ENCODE results near the gene KRTAP10-6.
"Not testable (repeated sequence)": the region's sequence is repeated elsewhere in the genome, so short reads cannot be mapped to it uniquely, and the experiment has no call there.

KRTAP10-6 gene

DNA sequence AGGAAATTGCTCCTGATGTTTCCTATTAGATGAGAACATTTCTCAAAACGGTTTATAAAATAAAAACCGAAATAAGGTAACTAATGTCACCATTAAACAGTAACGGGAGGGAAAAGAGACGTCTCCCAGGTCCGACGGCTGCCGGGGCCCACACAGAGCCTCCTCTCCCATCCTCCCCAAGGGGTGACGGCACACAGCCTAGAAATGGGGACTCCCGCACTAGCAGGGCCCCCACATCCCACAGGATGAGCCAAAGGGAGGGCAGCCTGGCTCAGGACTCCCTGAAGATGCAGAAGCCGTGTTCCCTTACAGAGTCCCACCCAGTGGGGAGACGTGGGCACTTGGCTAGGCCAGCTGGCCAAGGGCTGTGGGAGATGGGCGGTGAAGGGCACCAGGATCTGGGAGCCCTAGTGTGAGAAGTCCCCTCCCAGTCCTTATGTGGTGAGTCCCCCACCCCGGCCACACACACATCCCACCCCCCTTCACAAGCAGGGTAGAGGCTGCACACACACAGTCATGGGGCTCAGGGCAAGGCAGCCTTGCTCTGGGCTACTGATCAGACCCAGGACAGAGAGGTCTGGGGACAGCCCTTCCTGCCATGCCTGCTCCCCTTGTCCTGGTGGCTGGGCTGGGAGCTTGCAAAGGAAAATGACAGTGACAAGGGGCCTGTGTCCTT, 37.0 kb downstream of the KRTAP10-6 start:
- no peak for DNase-seq

DNA sequence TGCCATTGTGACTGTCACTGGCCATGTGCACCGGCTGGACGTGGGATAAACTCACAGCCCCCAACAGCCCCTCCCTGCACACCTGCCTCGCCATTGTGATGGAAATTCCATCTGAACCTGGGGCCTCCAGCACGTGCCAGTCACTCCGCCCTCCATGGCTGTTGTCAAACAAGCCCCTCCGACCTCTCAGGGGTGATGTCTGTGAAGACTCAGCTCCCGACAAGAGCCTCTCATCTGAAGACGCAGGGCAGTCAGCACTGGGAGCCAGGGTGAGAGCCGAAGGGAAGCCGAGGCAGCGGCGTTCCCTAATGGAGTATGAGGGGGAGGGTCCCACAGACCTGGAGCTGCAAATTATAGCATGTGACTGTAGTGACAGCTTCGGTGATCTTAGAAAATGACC, 39.6 kb downstream of the KRTAP10-6 start:
- DNase-seq, result no peak

DNA sequence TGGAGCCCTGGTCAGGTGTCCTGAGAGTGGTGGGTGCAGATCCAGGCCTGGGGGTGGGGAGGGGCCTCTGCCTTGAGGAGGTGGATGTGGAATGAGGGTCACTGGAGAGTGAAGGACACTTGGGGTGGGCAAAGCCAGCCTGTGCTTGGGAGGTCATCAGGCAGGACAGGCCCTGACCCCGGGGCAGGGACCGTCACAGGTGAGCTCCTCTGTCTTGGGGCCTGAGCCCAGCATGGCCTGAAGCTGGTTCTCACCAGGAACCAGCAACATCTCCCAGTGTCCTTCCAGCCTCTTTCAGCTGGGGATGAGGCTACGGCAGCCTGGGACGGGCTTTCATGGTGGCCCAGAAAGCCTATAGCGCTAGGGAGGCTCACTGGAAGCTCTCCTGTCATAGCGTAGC, 40.2 kb downstream of the KRTAP10-6 start:
- DNase-seq, result no peak

DNA sequence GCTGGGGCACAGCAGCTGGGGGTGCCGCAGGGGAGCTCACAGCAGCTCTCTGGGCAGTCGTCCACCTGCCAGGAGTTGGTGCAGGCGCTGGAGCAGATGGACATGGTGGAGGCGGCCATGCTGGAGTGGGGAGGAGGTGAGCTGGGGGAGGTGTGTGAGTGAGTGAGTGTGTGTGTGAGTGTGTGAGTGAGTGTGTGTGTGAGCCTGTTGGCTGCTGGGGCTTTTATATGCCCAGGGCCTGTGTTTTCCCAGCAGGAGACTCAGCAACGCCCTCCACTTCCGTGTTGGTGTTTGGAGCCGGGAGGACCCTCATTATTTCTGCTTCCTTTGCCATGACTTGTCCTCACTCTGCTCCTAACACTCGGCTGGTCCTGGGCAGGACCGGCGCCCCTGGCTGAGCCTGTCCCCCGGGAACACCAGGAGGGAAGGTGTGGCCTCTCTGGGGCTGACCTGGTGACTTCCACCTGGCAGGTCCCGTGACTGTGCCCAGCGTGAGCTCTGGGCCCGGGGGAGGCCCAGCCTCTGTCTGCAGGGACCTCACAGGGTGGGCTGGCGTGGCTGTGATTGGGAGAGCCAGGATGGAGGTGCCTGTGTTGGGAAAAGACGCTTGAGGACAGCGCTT, 40.9 kb downstream of the KRTAP10-6 start, which contains the start of gene KRTAP10-2:
TSS of gene KRTAP10-2 (minus strand) at position 166 of the 622 bp plus-strand sequence. CDS start at position 119, 47 bp downstream.
- DNase-seq, result no peak

DNA sequence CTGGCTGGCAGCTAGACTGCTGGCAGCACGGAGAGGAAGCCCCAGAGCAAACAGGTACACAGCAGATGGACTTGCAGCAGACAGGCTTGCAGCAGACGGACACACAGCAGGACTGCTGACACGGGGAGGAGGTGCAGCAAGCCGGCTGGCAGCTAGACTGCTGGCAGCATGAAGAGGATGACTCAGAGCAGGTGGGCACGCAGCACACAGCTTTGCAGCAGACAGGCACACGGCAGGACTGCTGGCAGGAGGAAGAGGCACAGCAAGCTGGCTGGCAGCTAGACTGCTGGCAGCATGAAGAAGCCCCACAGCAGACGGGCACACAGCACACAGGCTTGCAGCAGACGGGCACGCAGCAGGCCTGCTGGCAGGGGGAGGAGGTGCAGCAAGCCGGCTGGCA, 41.5 kb downstream of the KRTAP10-6 start:
- no peak for DNase-seq

DNA sequence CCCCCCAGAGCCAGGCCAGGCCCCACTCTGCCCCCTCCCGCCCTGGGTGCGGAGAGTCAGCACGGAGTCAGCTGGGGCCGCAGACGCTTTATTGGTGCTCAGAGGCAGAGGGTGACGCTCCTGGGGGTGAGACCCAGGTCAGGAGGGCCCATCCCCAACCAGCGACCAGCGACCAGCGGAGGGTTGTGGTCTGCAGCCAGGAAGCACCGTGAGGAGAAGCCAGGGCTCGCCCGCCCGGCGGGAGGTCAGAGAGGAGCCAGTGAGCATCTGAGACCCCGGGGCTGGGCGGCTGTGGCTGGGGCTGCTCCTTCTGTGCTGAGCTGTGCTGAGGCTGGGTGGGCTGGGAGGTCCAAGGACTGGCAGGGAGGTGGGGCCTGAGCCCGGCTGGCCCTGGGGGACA, 42.0 kb downstream of the KRTAP10-6 start:
- not testable (repeated sequence) for DNase-seq

DNA sequence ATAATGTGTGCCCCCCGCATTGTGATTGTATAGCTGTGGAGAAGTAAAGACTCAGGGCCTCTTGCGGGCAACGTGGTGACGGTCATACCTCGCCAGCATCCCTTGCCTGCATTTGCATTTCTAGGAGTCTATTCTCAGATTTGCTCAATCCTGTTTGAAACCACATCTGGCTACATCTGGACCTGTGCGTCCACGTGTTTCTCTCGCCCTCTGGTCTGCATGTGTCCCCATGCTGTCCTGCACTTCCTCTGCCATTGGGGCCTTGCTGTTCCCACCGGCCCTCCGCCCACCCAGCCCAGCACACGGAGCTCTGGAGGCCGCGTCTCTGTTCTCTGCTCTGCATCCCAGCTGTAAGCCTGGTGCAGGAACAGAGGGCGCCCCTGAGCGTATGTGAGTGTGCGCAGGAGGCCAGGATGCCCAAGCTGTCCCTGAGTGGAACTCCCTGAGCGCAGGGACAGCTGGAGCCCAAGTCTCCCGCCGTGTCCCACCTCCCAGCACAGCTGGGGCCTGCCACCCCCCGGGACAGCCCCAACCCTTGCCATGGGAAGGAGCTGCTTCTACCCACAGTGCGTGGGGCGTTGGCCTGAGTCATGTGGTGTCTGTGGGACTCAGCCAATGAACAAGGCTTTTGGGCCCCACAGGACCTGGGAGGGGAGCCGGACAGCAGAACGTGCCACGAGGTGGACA, 42.6 kb downstream of the KRTAP10-6 start:
- no peak for DNase-seq

DNA sequence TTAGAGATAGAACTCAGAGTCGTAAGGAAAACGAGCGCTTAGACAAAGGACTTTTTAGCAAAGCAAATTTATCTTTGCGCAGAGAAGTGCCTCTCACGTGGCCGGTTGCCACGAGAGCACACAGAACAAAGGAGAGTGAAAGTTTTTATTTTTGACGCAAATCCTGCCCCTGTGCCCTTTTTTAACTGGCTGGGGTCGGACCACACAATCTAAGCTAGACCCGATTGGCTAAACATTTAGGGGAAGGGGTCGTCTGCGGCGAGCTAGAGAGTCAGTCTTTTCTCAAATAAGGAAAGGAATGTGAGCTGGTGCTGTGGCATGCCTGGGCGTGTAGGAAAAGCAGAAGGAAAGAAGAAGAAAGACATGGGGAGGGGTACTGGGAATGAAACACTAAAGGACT, 43.4 kb downstream of the KRTAP10-6 start:
- no peak for DNase-seq

DNA sequence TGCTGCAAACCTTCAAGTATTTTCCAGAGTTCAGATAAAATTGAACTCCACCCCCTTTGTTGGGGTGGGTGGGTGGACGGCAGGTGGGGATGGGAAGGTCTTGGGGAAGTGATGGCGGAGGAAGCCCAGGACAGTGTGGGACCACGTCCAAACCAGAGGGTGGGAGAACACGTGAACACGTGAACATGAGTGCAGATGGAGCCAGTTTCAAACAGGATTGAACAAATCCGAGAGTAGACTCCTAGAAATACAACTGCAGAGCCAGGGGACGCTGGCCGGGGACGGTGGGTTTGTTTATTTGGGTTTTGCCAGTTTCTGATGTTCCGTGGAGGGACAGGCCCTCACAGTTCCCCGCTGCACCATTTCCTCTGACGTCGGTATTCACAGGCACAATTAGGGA, 43.9 kb downstream of the KRTAP10-6 start:
- no peak for DNase-seq

DNA sequence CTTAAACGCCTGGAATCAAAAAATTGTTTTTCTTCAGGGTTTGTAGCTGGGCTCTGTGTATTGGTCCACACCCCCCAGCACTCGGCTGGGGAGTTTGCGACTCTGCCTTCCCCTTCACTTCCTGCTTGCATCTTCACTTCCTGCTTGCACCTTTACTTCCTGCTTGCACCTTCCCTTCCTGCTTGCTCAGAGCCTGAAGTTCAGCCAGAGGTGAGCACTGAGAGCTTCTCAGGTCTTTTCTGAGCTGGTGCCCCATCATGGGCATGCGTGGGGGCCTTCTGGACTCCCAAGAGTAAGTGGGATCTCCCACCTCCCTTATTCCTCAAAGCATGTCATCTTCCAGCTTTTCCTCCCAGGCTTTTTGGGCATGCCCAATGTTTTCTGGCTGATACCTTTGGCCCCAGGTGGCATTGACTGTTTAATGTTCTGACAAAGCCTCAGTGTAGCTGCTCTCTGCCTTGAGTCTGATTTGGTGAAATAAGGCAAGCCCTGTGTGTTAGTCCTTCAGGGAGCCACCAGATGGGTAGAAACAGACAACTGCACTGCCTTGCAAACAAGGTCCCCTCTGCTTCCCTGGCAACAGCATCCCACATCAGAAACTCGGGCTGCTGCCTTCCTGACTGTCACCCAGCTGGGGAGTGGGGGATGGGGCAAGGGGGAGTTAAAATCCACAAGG, 44.5 kb downstream of the KRTAP10-6 start:
- no peak for DNase-seq

DNA sequence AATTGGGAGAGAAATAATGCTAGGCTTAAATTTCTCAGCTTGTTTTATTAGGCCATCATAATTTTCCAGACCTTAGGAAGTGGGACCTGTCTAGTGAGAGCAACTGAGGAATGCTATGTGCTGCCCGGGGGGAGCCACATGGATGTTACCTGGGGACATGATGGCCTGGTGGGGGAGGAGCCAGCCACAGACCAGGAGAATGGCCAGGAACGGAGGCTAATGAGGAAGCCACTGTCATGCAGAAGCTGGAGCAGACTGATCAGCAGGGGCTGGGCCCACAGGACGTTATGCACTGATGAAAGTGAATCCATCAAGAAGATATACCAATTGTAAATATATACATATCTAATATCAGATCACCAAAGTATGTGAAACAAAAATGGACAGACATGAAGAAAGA, 47.7 kb downstream of the KRTAP10-6 start:
- no peak for DNase-seq

DNA sequence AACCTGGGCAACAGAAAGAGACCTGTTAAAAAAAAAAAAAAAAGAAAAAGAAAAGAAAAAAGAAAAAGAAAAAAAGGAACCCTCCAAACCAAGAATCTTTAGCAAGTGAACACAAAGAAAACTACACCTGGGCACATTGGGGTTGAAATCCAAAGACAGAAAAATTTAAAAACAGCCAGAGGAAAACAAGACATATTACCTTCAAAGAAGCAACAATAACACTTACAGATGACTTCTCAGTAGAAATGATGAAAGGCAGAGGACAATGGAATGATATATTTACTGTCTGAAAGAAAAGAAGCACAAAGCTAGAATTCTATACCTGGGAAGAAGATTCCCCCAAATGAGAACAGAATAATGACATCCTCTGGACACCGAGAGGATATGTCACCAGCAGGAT, 49.6 kb downstream of the KRTAP10-6 start:
- no peak for DNase-seq
